Trophoblast cell (in vitro differentiated cells and primary cell): ENCODE results near the gene PTPRM.
A peak's percentile ranks its signal among the peaks of the same experiment; 100 is the strongest.

Experiments used
- DNase-seq, 2 donors: peaks; one replicate each; pipeline ENCODE4 v3.0.0-alpha.2; 2016
- H2AFZ ChIP-seq: 2 replicates; pipeline ENCODE4 v1.6.1; 2013; ENCODE audit warnings: low read length, moderate library complexity, mild to moderate bottlenecking; ENCODE audit not compliant: insufficient read depth, poor library complexity
- H2AK5ac ChIP-seq: 2 replicates; pipeline ENCODE4 v1.6.1; 2013; ENCODE audit warnings: mild to moderate bottlenecking, low read length
- H2BK120ac ChIP-seq: 2 replicates; pipeline ENCODE4 v1.6.1; 2013; ENCODE audit warnings: low read length, mild to moderate bottlenecking, moderate library complexity; ENCODE audit not compliant: insufficient read depth, poor library complexity
- H2BK12ac ChIP-seq: 2 replicates; pipeline ENCODE4 v1.6.1; 2013; ENCODE audit warnings: mild to moderate bottlenecking, low read length, moderate library complexity
- H2BK5ac ChIP-seq: 2 replicates; pipeline ENCODE4 v1.6.1; 2013; ENCODE audit warnings: low read length, low read depth, moderate library complexity, mild to moderate bottlenecking; ENCODE audit not compliant: poor library complexity
- H3K14ac ChIP-seq: 2 replicates; pipeline ENCODE4 v1.6.1; 2013; ENCODE audit warnings: mild to moderate bottlenecking, low read length
- H3K18ac ChIP-seq: 2 replicates; pipeline ENCODE4 v1.6.1; 2013; ENCODE audit warnings: mild to moderate bottlenecking, low read length
- H3K23ac ChIP-seq: 2 replicates; pipeline ENCODE4 v1.6.1; 2013; ENCODE audit warnings: low read length
- H3K27ac ChIP-seq: 2 replicates; pipeline ENCODE4 v1.5.1; 2013; ENCODE audit warnings: low read depth, mild to moderate bottlenecking, inconsistent platforms, low read length, moderate library complexity
- H3K27me3 ChIP-seq: 2 replicates; pipeline ENCODE4 v1.6.1; 2013; ENCODE audit warnings: inconsistent platforms, mild to moderate bottlenecking, low read length, moderate library complexity; ENCODE audit not compliant: insufficient read depth
- H3K36me3 ChIP-seq, 2 experiments: 1 replicate in 1 of 2; 2 replicates in 1 of 2; pipeline ENCODE4 v1.6.1; 2013; ENCODE audit warnings: low read length in 2 of 2, mild to moderate bottlenecking in 2 of 2, moderate library complexity in 1 of 2; ENCODE audit not compliant: insufficient read depth in 2 of 2, control insufficient read depth in 1 of 2
- H3K4ac ChIP-seq: 2 replicates; pipeline ENCODE4 v1.6.1; 2013; ENCODE audit warnings: low read depth, mild to moderate bottlenecking, low read length, moderate library complexity
- H3K4me1 ChIP-seq, 2 experiments: 1 replicate in 1 of 2; 2 replicates in 1 of 2; pipeline ENCODE4 v1.6.1; 2013; ENCODE audit warnings: low read length in 2 of 2, mild to moderate bottlenecking in 2 of 2, moderate library complexity in 1 of 2; ENCODE audit not compliant: insufficient read depth in 2 of 2, control insufficient read depth in 1 of 2
- H3K4me2 ChIP-seq: 2 replicates; pipeline ENCODE4 v1.6.1; 2013; ENCODE audit warnings: inconsistent platforms, mild to moderate bottlenecking, low read length, moderate library complexity
- H3K4me3 ChIP-seq: 2 replicates; pipeline ENCODE4 v1.5.1; 2013; ENCODE audit warnings: mild to moderate bottlenecking, low read depth, low read length, inconsistent platforms
- H3K79me1 ChIP-seq: one replicate; pipeline ENCODE4 v1.6.1; 2013; ENCODE audit warnings: low read length
- H3K79me2 ChIP-seq: 2 replicates; pipeline ENCODE4 v1.6.1; 2013; ENCODE audit warnings: low read length, mild to moderate bottlenecking; ENCODE audit not compliant: control insufficient read depth, insufficient read depth, poor library complexity
- H3K9ac ChIP-seq: 2 replicates; pipeline ENCODE4 v1.6.1; 2013; ENCODE audit warnings: mild to moderate bottlenecking, low read length
- H3K9me3 ChIP-seq: 2 replicates; pipeline ENCODE4 v1.6.1; 2013; ENCODE audit warnings: low read depth, mild to moderate bottlenecking, control low read depth, inconsistent platforms, low read length; ENCODE audit not compliant: insufficient read depth
- H4K12ac ChIP-seq: 2 replicates; pipeline ENCODE4 v1.6.1; 2013; ENCODE audit warnings: low read depth, mild to moderate bottlenecking, low read length, moderate library complexity
- H4K8ac ChIP-seq: 2 replicates; pipeline ENCODE4 v1.6.1; 2013; ENCODE audit warnings: low read depth, mild to moderate bottlenecking, low read length, moderate library complexity
- H4K91ac ChIP-seq: one replicate; pipeline ENCODE4 v1.6.1; 2013; ENCODE audit warnings: low read depth, mild to moderate bottlenecking, low read length, moderate library complexity
- WGBS: extraction: QIAGEN DNeasy Blood & Tissue Kit; methylation state at CpG from one replicate; pipeline ENCODE4 v1.1.7; 2013; ENCODE audit warnings: missing lambda C conversion rate; ENCODE audit not compliant: insufficient read length, insufficient coverage; ENCODE audit errors: extremely low coverage; 5-methylcytosine and 5-hydroxymethylcytosine counted together

Gene PTPRM

DNA sequence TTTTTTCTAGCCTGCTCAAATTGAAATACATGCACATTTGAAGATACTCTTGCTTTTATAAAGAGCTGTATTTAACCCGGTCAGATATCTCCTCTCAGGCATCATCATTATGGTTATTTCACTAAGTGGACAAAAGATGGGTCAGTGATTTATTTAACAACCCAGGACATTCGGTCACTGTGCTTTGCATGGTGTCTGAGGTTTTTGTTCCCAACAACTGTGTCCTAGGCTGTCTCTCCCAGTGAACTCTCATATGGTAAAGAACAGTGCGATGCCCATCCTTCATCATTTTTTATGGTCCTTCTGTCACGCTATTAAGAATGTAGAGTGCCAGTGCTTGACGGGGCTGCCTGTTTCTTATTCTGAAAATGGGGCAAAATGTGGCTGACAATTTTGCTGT, 372.4 kb downstream of the PTPRM start:
- no peak overlapping the region for H4K12ac ChIP-seq
- H3K79me1 ChIP-seq = no peaks in the 10 kb centered on the region
- no peak for DNase-seq
- no peak overlapping the region for H2BK120ac ChIP-seq
- H3K79me2 ChIP-seq = no peaks in the 10 kb centered on the region
- no peak overlapping the region for H3K14ac ChIP-seq
- H3K4me3 ChIP-seq = no peak overlapping the region
- H2AFZ ChIP-seq = no peak overlapping the region
- H3K9me3 ChIP-seq = peaks cover 6% of the 10 kb centered on the region
- H3K23ac ChIP-seq = no peak overlapping the region
- H2BK12ac ChIP-seq = no peak overlapping the region
- H3K4me1 ChIP-seq = peaks cover 0 to 2% of the 10 kb centered on the region in 2 experiments
- H2BK5ac ChIP-seq = no peak overlapping the region
- H3K4me2 ChIP-seq = no peak overlapping the region
- H3K9ac ChIP-seq = no peak overlapping the region
- H3K27ac ChIP-seq = no peak overlapping the region
- no peaks in the 10 kb centered on the region for H3K27me3 ChIP-seq
- peaks cover 0 to 3% of the 10 kb centered on the region in 2 experiments for H3K36me3 ChIP-seq
- H2AK5ac ChIP-seq = no peak overlapping the region
- H4K8ac ChIP-seq = no peak overlapping the region
- H3K18ac ChIP-seq = no peak overlapping the region
- WGBS = no CpG with 5 or more reads among the region's 5 CpGs
- no peak overlapping the region for H4K91ac ChIP-seq
- H3K4ac ChIP-seq = no peak overlapping the region

DNA sequence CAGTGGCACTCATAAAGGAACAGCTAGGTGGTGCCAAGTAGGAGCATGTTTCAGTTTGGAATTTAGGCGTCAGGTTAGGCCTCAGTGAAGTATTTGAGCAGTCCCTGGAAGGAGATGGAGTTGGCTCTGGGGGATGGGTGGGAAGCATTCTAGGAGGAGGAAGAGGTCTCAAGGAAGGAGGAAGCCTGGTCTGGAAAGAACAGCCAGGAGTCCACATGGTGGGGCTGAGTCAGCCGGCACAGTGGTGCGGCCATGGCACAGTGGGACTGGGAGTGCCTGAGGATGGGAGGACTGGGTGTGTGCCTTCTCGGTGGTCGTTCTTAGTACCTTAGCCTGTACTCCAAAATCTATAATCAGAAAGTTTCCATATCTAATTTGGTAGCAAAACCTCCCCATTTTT, 373.3 kb downstream of the PTPRM start:
- Histone ChIP-seq H3K9me3 (peaks cover 6% of the 10 kb centered on the region), H3K27me3 (no peaks in the 10 kb centered on the region), H3K18ac (no peak overlapping the region), H2AK5ac (no peak overlapping the region), H3K14ac (no peak overlapping the region), H3K4ac (no peak overlapping the region), H2BK120ac (no peak overlapping the region), H3K79me2 (no peaks in the 10 kb centered on the region), H4K12ac (no peak overlapping the region), H3K23ac (no peak overlapping the region), H3K27ac (no peak overlapping the region), H2BK12ac (no peak overlapping the region), H4K8ac (peak overlapping the region; percentile 21), H4K91ac (no peak overlapping the region), H3K4me2 (no peak overlapping the region), H3K4me1 (peaks cover 0 to 2% of the 10 kb centered on the region in 2 experiments), H3K4me3 (no peak overlapping the region), H3K79me1 (no peaks in the 10 kb centered on the region), H3K36me3 (peaks cover 0 to 3% of the 10 kb centered on the region in 2 experiments), H2BK5ac (no peak overlapping the region), H3K9ac (no peak overlapping the region), H2AFZ (no peak overlapping the region)
- DNase-seq = no peak
- WGBS = no CpG with 5 or more reads among the region's 5 CpGs

DNA sequence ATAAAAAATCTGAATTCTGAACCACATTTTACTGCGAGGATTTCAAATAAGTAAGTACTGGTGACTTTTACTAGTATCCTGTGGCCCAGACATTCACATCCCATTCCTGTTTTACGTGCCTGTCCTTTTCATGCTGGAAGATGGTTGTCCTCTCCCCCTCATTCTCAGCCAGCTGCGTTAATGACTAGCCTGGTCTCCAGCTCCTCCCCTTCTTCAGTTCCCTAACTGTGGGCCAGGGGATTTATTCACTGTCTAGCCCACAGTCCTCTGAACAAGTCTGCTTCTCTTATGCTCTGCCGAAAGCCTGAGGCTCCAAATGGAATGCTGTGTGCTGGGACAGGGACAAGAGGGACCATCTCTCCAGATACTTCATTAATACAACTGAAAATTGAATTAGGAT, 373.9 kb downstream of the PTPRM start:
- Histone ChIP-seq H4K8ac (no peak overlapping the region), H3K14ac (no peak overlapping the region), H3K79me1 (no peaks in the 10 kb centered on the region), H2AFZ (no peak overlapping the region), H3K36me3 (peaks cover 0 to 3% of the 10 kb centered on the region in 2 experiments), H2BK120ac (no peak overlapping the region), H4K12ac (no peak overlapping the region), H3K4me2 (no peak overlapping the region), H3K4me1 (peaks cover 0 to 2% of the 10 kb centered on the region in 2 experiments), H2BK12ac (no peak overlapping the region), H3K9ac (no peak overlapping the region), H3K27ac (no peak overlapping the region), H3K18ac (no peak overlapping the region), H3K79me2 (no peaks in the 10 kb centered on the region), H2AK5ac (no peak overlapping the region), H3K4me3 (no peak overlapping the region), H3K9me3 (peaks cover 6% of the 10 kb centered on the region), H3K4ac (no peak overlapping the region), H3K27me3 (no peaks in the 10 kb centered on the region), H4K91ac (no peak overlapping the region), H3K23ac (no peak overlapping the region), H2BK5ac (no peak overlapping the region)
- no CpG with 5 or more reads among the region's 4 CpGs for WGBS
- DNase-seq = no peak

DNA sequence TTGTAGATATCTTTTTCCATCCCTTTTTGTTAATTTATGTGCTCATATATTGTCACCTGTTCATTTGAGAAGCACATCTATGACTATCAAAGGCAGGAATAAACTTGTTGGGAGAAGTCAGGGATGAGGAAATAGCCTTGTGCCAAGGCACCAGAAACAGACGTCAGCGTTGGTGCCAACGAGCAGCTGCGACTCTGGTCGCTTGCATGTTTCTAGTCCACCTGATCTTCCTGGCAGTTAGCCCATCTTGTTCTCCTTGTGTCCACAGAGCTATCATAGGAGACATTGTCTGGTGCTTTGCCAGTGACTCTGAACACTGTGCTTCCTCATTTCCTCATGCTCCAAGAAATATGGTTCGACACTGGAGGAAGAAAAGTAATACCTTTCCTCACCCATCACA, 374.4 kb downstream of the PTPRM start:
- Histone ChIP-seq H3K79me1 (no peaks in the 10 kb centered on the region), H3K36me3 (peaks cover 0 to 3% of the 10 kb centered on the region in 2 experiments), H3K4me3 (no peak overlapping the region), H3K27ac (no peak overlapping the region), H2AFZ (no peak overlapping the region), H3K4me2 (no peak overlapping the region), H2BK120ac (no peak overlapping the region), H3K9ac (no peak overlapping the region), H3K9me3 (peaks cover under 1% of the 10 kb centered on the region), H2AK5ac (no peak overlapping the region), H3K4ac (no peak overlapping the region), H3K18ac (no peak overlapping the region), H3K79me2 (no peaks in the 10 kb centered on the region), H4K8ac (no peak overlapping the region), H3K4me1 (peaks cover 0 to 2% of the 10 kb centered on the region in 2 experiments), H4K91ac (no peak overlapping the region), H4K12ac (no peak overlapping the region), H3K14ac (no peak overlapping the region), H3K23ac (no peak overlapping the region), H2BK5ac (no peak overlapping the region), H3K27me3 (no peaks in the 10 kb centered on the region), H2BK12ac (no peak overlapping the region)
- no peak for DNase-seq
- no CpG with 5 or more reads among the region's 6 CpGs for whole genome bisulfite sequencing
